Neural crest cell (in vitro differentiated cells): ENCODE data around the gene DIAPH2. TPM values are rescaled to one million over a fixed set of nuclear protein-coding genes. Genes with fewer than 3 reads are reported as not detected.

Experiments
- DNase-seq: peaks from one replicate; pipeline ENCODE4 v3.0.0; 2021; ENCODE audit warnings: low read depth, mixed read lengths, low spot score
- H3K27ac Mint-ChIP-seq: one replicate; pipeline ENCODE4 v1.8.0; 2021; ENCODE audit warnings: mild to moderate bottlenecking, mixed read lengths; ENCODE audit not compliant: unreplicated experiment
- H3K27me3 Mint-ChIP-seq: 2 replicates; pipeline ENCODE4 v1.8.0; 2021; ENCODE audit warnings: low read depth, mild to moderate bottlenecking, mixed read lengths
- H3K36me3 Mint-ChIP-seq: 2 replicates; pipeline ENCODE4 v1.8.0; 2021; ENCODE audit warnings: low read depth, mild to moderate bottlenecking, mixed read lengths
- H3K4me1 Mint-ChIP-seq: 2 replicates; pipeline ENCODE4 v1.8.0; 2021; ENCODE audit warnings: mixed read lengths
- H3K4me3 Mint-ChIP-seq: one replicate; pipeline ENCODE4 v1.8.0; 2021; ENCODE audit warnings: mild to moderate bottlenecking, mixed read lengths
- H3K9me3 Mint-ChIP-seq: 2 replicates; pipeline ENCODE4 v1.8.0; 2021; ENCODE audit warnings: mixed read lengths
- CTCF ChIP-seq: fragments of 200-600 bp; sonication (generic); conservative IDR thresholded peaks from 2 replicates; pipeline ENCODE4 v1.5.0; 2021; ENCODE audit warnings: antibody characterized with exemption, mild to moderate bottlenecking
- total RNA-seq: library from RNA; stranded (reverse); gene quantifications from 2 replicates; pipeline ENCODE4 v1.2.1, GENCODE V29; 2021

Gene DIAPH2
- total RNA-seq, 1 donor from 2014 or later = 8.4 TPM

DNA sequence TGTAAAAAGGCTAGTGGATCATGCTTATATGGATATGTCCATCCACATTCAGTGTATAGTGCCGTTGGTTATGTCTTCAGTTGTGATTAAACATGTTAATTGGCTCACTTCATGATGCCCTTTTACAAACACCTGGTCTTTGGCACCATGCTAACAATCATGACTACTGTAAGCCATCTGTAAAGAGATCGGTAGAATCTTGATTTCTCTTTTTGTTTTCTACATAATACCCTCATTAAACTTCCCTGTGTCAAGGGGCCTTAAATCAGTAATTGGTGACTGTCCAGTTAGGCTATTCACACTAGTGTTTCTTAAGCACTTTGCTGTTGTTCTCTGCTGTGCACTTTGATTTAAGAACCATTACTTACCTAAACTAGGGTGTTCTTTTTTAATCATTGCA lies 674.3 kb downstream of the DIAPH2 start:
- Mint-ChIP-seq H3K36me3 (no peaks in the 10 kb centered on the region), H3K4me1 (peaks cover 11% of the 10 kb centered on the region), H3K4me3 (no peak overlapping the region), H3K27me3 (no peaks in the 10 kb centered on the region), H3K27ac (no peak overlapping the region), H3K9me3 (no peaks in the 10 kb centered on the region)
- no peak for TF ChIP-seq CTCF
- DNase-seq = no peak

DNA sequence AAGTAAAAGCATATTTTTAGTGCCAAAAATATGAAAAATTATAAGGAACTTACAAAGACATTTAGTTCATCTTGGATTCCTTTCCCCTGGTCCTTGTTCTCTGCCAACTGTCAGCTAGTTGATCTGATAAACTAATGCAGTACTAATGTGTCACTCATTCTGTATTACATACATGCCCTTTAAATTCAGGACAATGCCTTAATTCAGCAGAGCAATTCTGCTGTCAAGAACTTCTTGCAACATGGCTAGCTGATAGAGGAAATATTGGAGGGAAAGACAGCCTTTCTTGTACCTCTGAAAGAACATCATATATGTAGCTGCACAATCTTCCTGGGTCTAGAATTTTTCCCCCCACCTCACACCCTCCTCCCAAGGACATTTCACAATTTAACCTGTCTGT lies 679.2 kb downstream of the DIAPH2 start:
- Mint-ChIP-seq H3K9me3 (no peaks in the 10 kb centered on the region), H3K36me3 (no peaks in the 10 kb centered on the region), H3K27ac (peak overlapping the region; percentile 65), H3K4me1 (peaks cover 16% of the 10 kb centered on the region), H3K4me3 (no peak overlapping the region), H3K27me3 (no peaks in the 10 kb centered on the region)
- TF ChIP-seq CTCF = no peak
- DNase-seq = no peak

DNA sequence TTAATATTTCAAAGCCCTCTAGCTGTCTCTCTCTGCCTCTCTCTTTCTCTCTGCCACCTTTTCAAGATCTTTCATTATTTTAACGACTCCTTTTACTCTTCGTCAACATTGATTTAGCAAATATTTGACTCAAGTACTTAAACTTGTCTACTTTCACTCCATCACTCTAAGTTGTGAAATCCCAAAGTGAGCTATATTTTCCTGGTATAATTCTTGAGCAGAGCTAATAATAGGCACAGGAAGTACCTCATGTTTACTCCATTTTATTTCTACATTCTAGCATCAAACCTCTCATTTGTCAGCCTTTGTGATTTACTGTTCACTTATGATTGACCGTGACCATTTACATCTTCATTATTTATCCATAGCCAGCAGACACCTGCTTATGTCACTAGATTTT lies 681.6 kb downstream of the DIAPH2 start:
- no peaks in the 10 kb centered on the region for H3K27me3 Mint-ChIP-seq
- H3K36me3 Mint-ChIP-seq = no peaks in the 10 kb centered on the region
- peaks cover 21% of the 10 kb centered on the region for H3K4me1 Mint-ChIP-seq
- no peak for DNase-seq
- no peak overlapping the region for H3K27ac Mint-ChIP-seq
- no peak for TF ChIP-seq CTCF
- no peaks in the 10 kb centered on the region for H3K9me3 Mint-ChIP-seq
- no peak overlapping the region for H3K4me3 Mint-ChIP-seq

DNA sequence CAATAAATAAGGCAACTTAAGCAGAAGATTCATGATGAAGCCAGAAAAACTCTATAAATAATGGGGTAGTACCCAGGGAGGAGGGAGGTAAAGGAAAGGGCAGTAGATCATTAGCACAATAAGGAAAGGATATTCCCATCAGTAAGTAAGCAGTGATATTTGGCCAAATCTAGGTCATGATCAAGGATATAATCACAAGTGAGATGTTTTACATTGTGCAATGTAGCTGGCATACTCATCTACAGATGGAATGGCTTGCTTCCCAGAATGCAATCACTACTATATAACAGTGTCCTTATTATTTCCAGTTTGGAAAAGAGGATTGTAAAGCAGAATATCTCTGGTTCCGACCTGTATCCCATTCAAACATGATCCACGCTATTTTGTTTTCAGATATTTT lies 682.5 kb downstream of the DIAPH2 start:
- Mint-ChIP-seq H3K27ac (no peak overlapping the region), H3K4me1 (peaks cover 22% of the 10 kb centered on the region), H3K27me3 (no peaks in the 10 kb centered on the region), H3K36me3 (no peaks in the 10 kb centered on the region), H3K4me3 (no peak overlapping the region), H3K9me3 (no peaks in the 10 kb centered on the region)
- DNase-seq = no peak
- no peak for TF ChIP-seq CTCF

DNA sequence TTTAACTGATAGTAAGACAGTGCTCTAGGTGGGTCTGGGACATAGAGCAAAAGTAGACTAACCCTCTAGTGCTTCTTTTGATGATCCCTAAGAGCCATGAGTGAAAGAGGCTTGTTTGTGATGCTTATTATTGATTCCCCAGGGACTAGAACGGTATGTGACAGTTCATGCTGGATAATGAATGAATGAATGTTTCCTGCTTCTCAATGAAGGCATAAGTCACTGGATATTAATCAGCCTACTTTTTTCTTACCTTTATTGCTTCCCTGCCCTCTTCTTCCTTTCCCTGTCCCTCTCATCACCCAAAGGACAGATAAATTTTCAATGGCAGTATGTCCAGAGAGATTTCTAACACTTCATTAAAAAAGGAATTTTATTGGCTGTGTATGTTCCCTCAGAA lies 685.3 kb downstream of the DIAPH2 start:
- H3K4me3 Mint-ChIP-seq = no peak overlapping the region
- H3K27ac Mint-ChIP-seq = no peak overlapping the region
- peaks cover 20% of the 10 kb centered on the region for H3K4me1 Mint-ChIP-seq
- H3K36me3 Mint-ChIP-seq = peaks cover 3% of the 10 kb centered on the region
- no peak for TF ChIP-seq CTCF
- DNase-seq = no peak
- no peaks in the 10 kb centered on the region for H3K27me3 Mint-ChIP-seq
- H3K9me3 Mint-ChIP-seq = no peaks in the 10 kb centered on the region
